Keratinocyte (primary cell): Measurements from ENCODE around the gene CTF1. TPM values are rescaled to one million over a fixed set of nuclear protein-coding genes. Genes with fewer than 3 reads are reported as not detected.

ENCODE experiments used
- DNase-seq: peaks from one replicate; pipeline ENCODE4 v3.0.0-alpha.2; 2011; ENCODE audit warnings: low read depth, missing footprints, low spot score
- FAIRE-seq: peaks from 2 replicates; lab custom pipeline; 2011; peaks lifted over from hg19 to GRCh38; lab: Jason Lieb, UNC
- H2AFZ ChIP-seq: 2 replicates; pipeline ENCODE4 v1.6.0; 2012; ENCODE audit warnings: low read length, control low read depth, inconsistent platforms; ENCODE audit not compliant: control insufficient read depth
- H3K27ac ChIP-seq: 2 replicates; pipeline ENCODE4 v1.5.1; 2011; ENCODE audit warnings: low read length; ENCODE audit not compliant: control insufficient read depth, insufficient read depth
- H3K27me3 ChIP-seq: 3 replicates; pipeline ENCODE4 v1.6.0; 2011; ENCODE audit warnings: low read length; ENCODE audit not compliant: control insufficient read depth, insufficient read depth; ENCODE audit errors: extremely low read depth
- H3K36me3 ChIP-seq, 2 experiments: 2 replicates in 1 of 2; 3 replicates in 1 of 2; pipeline ENCODE4 v1.5.1; 2011; ENCODE audit warnings: low read length in 2 of 2, mild to moderate bottlenecking in 1 of 2; ENCODE audit not compliant: control insufficient read depth in 2 of 2, insufficient read depth in 2 of 2; ENCODE audit errors: extremely low read depth in 1 of 2
- H3K4me1 ChIP-seq: 3 replicates; pipeline ENCODE4 v1.5.1; 2011; ENCODE audit warnings: low read length; ENCODE audit not compliant: control insufficient read depth, insufficient read depth; ENCODE audit errors: extremely low read depth
- H3K4me2 ChIP-seq: 3 replicates; pipeline ENCODE4 v1.6.0; 2011; ENCODE audit warnings: low read depth, low read length; ENCODE audit not compliant: control insufficient read depth, insufficient read depth; ENCODE audit errors: extremely low read depth
- H3K4me3 ChIP-seq, 3 experiments: fragments of 200-600 bp in 1 of 3; sonication (generic) in 1 of 3; 2 replicates in 2 of 3; 3 replicates in 1 of 3; pipeline ENCODE4 v1.5.1; 2011 to 2016; ENCODE audit warnings: low read length in 3 of 3, mild to moderate bottlenecking in 3 of 3, control low read depth in 2 of 3, inconsistent platforms in 1 of 3, low read depth in 1 of 3, mixed read lengths in 1 of 3, mixed run types in 1 of 3, moderate library complexity in 1 of 3; ENCODE audit not compliant: control insufficient read depth in 2 of 3, insufficient read depth in 2 of 3; ENCODE audit errors: extremely low read depth in 1 of 3
- H3K79me2 ChIP-seq: 2 replicates; pipeline ENCODE4 v1.6.0; 2012; ENCODE audit warnings: low read length; ENCODE audit not compliant: control insufficient read depth, insufficient read depth
- H3K9ac ChIP-seq: 3 replicates; pipeline ENCODE4 v1.6.0; 2011; ENCODE audit warnings: low read length; ENCODE audit not compliant: control insufficient read depth, insufficient read depth; ENCODE audit errors: extremely low read depth
- H3K9me1 ChIP-seq: 3 replicates; pipeline ENCODE4 v1.6.0; 2011; ENCODE audit warnings: low read length; ENCODE audit not compliant: control insufficient read depth, insufficient read depth; ENCODE audit errors: extremely low read depth
- H3K9me3 ChIP-seq: 2 replicates; pipeline ENCODE4 v1.5.1; 2012; ENCODE audit warnings: low read depth, low read length; ENCODE audit not compliant: control insufficient read depth
- H4K20me1 ChIP-seq: 3 replicates; pipeline ENCODE4 v1.6.0; 2011; ENCODE audit warnings: low read length; ENCODE audit not compliant: control insufficient read depth, insufficient read depth; ENCODE audit errors: extremely low read depth
- EZH2 ChIP-seq: IDR thresholded peaks from one replicate; pipeline ENCODE4 v1.6.1; 2012; ENCODE audit warnings: inconsistent platforms, mild to moderate bottlenecking, low read length, moderate library complexity
- dilution Hi-C: fragments of 300-500 bp; cut with MboI; formaldehyde crosslinking; loops from one replicate; pipeline ENCODE4 v1.7.0; 2020; ENCODE audit warnings: low sequenced_read_pairs; ENCODE audit not compliant: extremely low pct_ligation_motif_present
- polyA plus RNA-seq, 5 experiments: library from polyadenylated mRNA; depleted of rRNA in 3 of 5; stranded (reverse) in 3 of 5; stranded (forward) in 1 of 5; unstranded in 1 of 5; fragments of >200 nt; gene quantifications; 1 replicate in 1 of 5; 2 replicates in 3 of 5; 3 replicates in 1 of 5; pipeline versions ENCODE4 v1.2.1 to v1.2.3, GENCODE V29; 2011 to 2012; ENCODE audit warnings: missing spikeins in 2 of 5, low read depth in 1 of 5, low replicate concordance in 1 of 5
- TF ChIP-seq, protein P1 (sequence below), 3 experiments: IDR thresholded peaks in 1 of 3; conservative IDR thresholded peaks in 1 of 3; optimal IDR thresholded peaks in 1 of 3; 2 replicates in 2 of 3; 3 replicates in 1 of 3; pipeline versions ENCODE3 to v1.5.1; 2011; ENCODE audit warnings: low read length in 3 of 3, mild to moderate bottlenecking in 3 of 3, moderate library complexity in 2 of 3, control low read depth in 1 of 3, inconsistent platforms in 1 of 3; ENCODE audit not compliant: insufficient read depth in 2 of 3; ENCODE audit errors: extremely low read depth in 1 of 3

CTF1 gene
- polyA plus RNA-seq, 1 donor (not counting 4 experiments of a cell fraction or from before 2014, with no cell fraction given), result 2.1 TPM

GRCh38 chr16:30926937-30927788, 30.7 kb downstream of the CTF1 start:
- Histone ChIP-seq H3K27ac (peak overlapping the region; percentile 54), H3K79me2 (peaks cover 20% of the 10 kb centered on the region), H2AFZ (peak overlapping the region; percentile 12), H3K4me3 (peak overlapping the region; percentile 41 to 65 (median 53)), H4K20me1 (no peaks in the 10 kb centered on the region), H3K4me1 (peaks cover 21% of the 10 kb centered on the region), H3K9me1 (no peaks in the 10 kb centered on the region), H3K9me3 (no peaks in the 10 kb centered on the region), H3K9ac (peak overlapping the region; percentile 69), H3K36me3 (peaks cover 8 to 23% of the 10 kb centered on the region in 2 experiments), H3K27me3 (no peaks in the 10 kb centered on the region), H3K4me2 (peak overlapping the region; percentile 61)
- dilution Hi-C loops, result no loop called here
- no peak for DNase-seq
- FAIRE-seq, result no peak
- TF ChIP-seq EZH2, result no peak
- TF ChIP-seq, protein P1, sequence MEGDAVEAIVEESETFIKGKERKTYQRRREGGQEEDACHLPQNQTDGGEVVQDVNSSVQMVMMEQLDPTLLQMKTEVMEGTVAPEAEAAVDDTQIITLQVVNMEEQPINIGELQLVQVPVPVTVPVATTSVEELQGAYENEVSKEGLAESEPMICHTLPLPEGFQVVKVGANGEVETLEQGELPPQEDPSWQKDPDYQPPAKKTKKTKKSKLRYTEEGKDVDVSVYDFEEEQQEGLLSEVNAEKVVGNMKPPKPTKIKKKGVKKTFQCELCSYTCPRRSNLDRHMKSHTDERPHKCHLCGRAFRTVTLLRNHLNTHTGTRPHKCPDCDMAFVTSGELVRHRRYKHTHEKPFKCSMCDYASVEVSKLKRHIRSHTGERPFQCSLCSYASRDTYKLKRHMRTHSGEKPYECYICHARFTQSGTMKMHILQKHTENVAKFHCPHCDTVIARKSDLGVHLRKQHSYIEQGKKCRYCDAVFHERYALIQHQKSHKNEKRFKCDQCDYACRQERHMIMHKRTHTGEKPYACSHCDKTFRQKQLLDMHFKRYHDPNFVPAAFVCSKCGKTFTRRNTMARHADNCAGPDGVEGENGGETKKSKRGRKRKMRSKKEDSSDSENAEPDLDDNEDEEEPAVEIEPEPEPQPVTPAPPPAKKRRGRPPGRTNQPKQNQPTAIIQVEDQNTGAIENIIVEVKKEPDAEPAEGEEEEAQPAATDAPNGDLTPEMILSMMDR (optimal IDR thresholded peaks at IDR 0.05 in 1 of 3, IDR thresholded peaks at IDR 0.05 in 1 of 3, conservative IDR thresholded peaks at IDR 0.05 in 1 of 3; ENCODE audit: extremely low read depth in 1 of 3, insufficient read depth in 2 of 3, low read length in 3 of 3), result no peak

DNA sequence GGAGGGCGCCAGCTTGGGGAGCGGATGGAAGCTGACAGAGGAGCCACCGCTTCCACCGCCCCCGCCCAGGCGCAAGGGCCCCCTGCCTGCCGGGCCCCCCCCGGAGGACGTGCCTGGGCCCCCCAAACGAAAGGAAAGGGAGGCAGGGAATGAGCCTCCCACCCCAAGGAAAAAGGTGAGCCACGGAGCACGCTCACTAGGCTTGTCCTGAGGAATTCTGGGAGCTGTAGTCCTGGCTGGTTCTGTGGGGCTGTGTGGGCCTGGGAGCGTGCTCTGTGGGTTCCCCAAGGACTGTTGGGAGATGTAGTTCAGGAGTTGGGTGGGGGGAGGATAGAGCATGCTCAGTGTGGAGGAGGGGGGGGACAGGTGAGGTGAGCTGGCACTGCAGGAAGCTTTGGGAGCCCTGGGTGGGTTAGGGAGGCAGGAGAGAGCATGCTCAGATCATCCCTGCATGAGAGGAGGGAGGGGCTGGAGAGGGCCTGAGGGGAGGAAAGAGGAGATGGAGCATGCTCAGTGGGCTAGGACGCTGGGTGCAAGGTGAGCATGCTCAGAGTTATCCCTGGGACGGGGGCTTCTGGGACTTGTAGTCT, 31.5 kb downstream of the CTF1 start:
- H2AFZ ChIP-seq, result peak overlapping the region; percentile 12

More for the DNA sequence above, 31.5 kb downstream of the CTF1 start:
- TF ChIP-seq, protein P1 (optimal IDR thresholded peaks at IDR 0.05 in 1 of 3, IDR thresholded peaks at IDR 0.05 in 1 of 3, conservative IDR thresholded peaks at IDR 0.05 in 1 of 3; ENCODE audit: extremely low read depth in 1 of 3, insufficient read depth in 2 of 3, low read length in 3 of 3), result no peak
- TF ChIP-seq EZH2, result no peak
- H3K9me3 ChIP-seq, result no peaks in the 10 kb centered on the region
- DNase-seq, result peak; percentile 97
- peaks cover 13 to 28% of the 10 kb centered on the region in 2 experiments for H3K36me3 ChIP-seq
- peak overlapping the region; percentile 41 to 65 (median 53) for H3K4me3 ChIP-seq
- H3K79me2 ChIP-seq, result peaks cover 20% of the 10 kb centered on the region
- H3K4me1 ChIP-seq, result peaks cover 21% of the 10 kb centered on the region
- H3K27ac ChIP-seq, result peak overlapping the region; percentile 54
- H3K9ac ChIP-seq, result peak overlapping the region; percentile 72
- H3K4me2 ChIP-seq, result peak overlapping the region; percentile 61
- H3K27me3 ChIP-seq, result no peaks in the 10 kb centered on the region
- FAIRE-seq, result peak; percentile 98
- H3K9me1 ChIP-seq, result no peaks in the 10 kb centered on the region
- dilution Hi-C loops, result no loop called here
- no peaks in the 10 kb centered on the region for H4K20me1 ChIP-seq
